WERI-Rb-1 (cell line): ENCODE data around the gene NDUFB4.

Source experiments
- DNase-seq: peaks from one replicate; pipeline ENCODE4 v3.0.0-alpha.2; 2020
- H3K27ac ChIP-seq: fragments of 250-450 bp; sonication (Bioruptor Pico); 2 replicates; pipeline ENCODE4 v1.5.1; 2020; ENCODE audit warnings: mild to moderate bottlenecking, moderate library complexity
- H3K27me3 ChIP-seq: fragments of 250-450 bp; sonication (Bioruptor Pico); 2 replicates; pipeline ENCODE4 v1.5.1; 2021; ENCODE audit warnings: mild to moderate bottlenecking, low read depth, moderate library complexity; ENCODE audit not compliant: insufficient read depth, severe bottlenecking
- H3K36me3 ChIP-seq: fragments of 250-450 bp; sonication (Bioruptor Pico); 2 replicates; pipeline ENCODE4 v1.5.1; 2020; ENCODE audit warnings: mild to moderate bottlenecking, moderate library complexity
- H3K4me3 ChIP-seq: 2 replicates; pipeline ENCODE4 v1.5.1; 2011; ENCODE audit warnings: low read depth, mild to moderate bottlenecking, control low read depth, low read length
- H3K9me3 ChIP-seq: fragments of 250-450 bp; sonication (Bioruptor Pico); 2 replicates; pipeline ENCODE4 v1.5.1; 2021; ENCODE audit warnings: mild to moderate bottlenecking, moderate library complexity; ENCODE audit not compliant: severe bottlenecking
- CTCF ChIP-seq: IDR thresholded peaks from 2 replicates; pipeline ENCODE4 v1.5.1; 2011; ENCODE audit warnings: low read depth, mild to moderate bottlenecking, control low read depth, inconsistent platforms, low read length

The NDUFB4 gene

GRCh38 chr3:120569222-120570057 lies 26.7 kb upstream of the NDUFB4 start:
- no peak for TF ChIP-seq CTCF
- DNase-seq = no peak
- H3K4me3 ChIP-seq = no peak overlapping the region
- H3K27ac ChIP-seq = no peak overlapping the region
- H3K9me3 ChIP-seq = no peaks in the 10 kb centered on the region
- H3K36me3 ChIP-seq = no peaks in the 10 kb centered on the region
- H3K27me3 ChIP-seq = no peaks in the 10 kb centered on the region

GRCh38 chr3:120572027-120572426 lies 24.1 kb upstream of the NDUFB4 start:
- no peak overlapping the region for H3K27ac ChIP-seq

GRCh38 chr3:120587332-120587975 lies 8.7 kb upstream of the NDUFB4 start:
- Histone ChIP-seq H3K27ac (no peak overlapping the region), H3K27me3 (no peaks in the 10 kb centered on the region), H3K4me3 (no peak overlapping the region), H3K9me3 (no peaks in the 10 kb centered on the region), H3K36me3 (no peaks in the 10 kb centered on the region)
- DNase-seq = no peak
- TF ChIP-seq CTCF = no peak

More at GRCh38 chr3:120572027-120572426, 24.1 kb upstream of the NDUFB4 start:
- TF ChIP-seq CTCF = no peak
- no peak for DNase-seq
- H3K4me3 ChIP-seq = no peak overlapping the region
- no peaks in the 10 kb centered on the region for H3K9me3 ChIP-seq
- H3K27me3 ChIP-seq = no peaks in the 10 kb centered on the region
- H3K36me3 ChIP-seq = no peaks in the 10 kb centered on the region

GRCh38 chr3:120595788-120596115 lies 384 bp upstream of the NDUFB4 start:
- no peak for DNase-seq
- Histone ChIP-seq H3K9me3 (no peaks in the 10 kb centered on the region), H3K36me3 (peaks cover 18% of the 10 kb centered on the region), H3K27me3 (no peaks in the 10 kb centered on the region), H3K4me3 (peak overlapping the region; percentile 83), H3K27ac (peak overlapping the region; percentile 90)
- no peak for TF ChIP-seq CTCF

GRCh38 chr3:120596853-120597223 lies 702 bp downstream of the NDUFB4 start:
- DNase-seq = no peak
- Histone ChIP-seq H3K36me3 (peaks cover 28% of the 10 kb centered on the region), H3K9me3 (no peaks in the 10 kb centered on the region), H3K27me3 (no peaks in the 10 kb centered on the region), H3K4me3 (peak overlapping the region; percentile 83), H3K27ac (no peak overlapping the region)
- no peak for TF ChIP-seq CTCF
